ENCODE results near the gene FBXO10. TPM values are rescaled to one million over a fixed set of nuclear protein-coding genes. Genes with fewer than 3 reads are reported as not detected.
"Not testable (repeated sequence)": the region's sequence is repeated elsewhere in the genome, so short reads cannot be mapped to it uniquely, and the experiment has no call there.

Gene FBXO10
- total RNA-seq, 4 donors from 2014 or later = 2.8 to 12.9 (median 9.4) TPM; not detected in 1

DNA sequence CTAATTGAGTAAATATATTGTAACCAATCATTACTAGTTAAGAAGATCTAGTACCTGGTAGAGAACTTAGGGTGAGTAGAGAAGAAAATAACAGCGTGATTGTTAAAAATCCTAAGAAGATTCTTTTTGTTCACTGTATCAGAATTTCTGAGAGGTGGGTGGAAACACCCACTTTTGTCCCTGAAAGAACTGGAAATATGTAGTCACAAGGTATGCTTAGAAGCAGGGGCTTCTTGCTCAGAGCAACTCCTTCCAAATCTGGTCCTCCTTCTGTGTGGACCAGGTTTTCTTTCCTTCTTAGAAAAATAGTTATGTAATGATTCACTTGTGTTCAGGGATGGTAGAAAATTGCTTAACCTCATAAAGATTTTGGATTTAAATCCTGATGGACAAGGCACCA is 28.1 kb upstream of the FBXO10 start:
- no peaks in the 10 kb centered on the region for H3K9me3 ChIP-seq
- intact Hi-C loops (cut with DNase I; ENCODE audit: low total_unique reads) = no loop called here
- no peaks in the 10 kb centered on the region for H3K4me1 ChIP-seq
- H3K4me3 ChIP-seq = no peak overlapping the region
- no peaks in the 10 kb centered on the region for H3K27me3 ChIP-seq
- TF ChIP-seq, protein P1, sequence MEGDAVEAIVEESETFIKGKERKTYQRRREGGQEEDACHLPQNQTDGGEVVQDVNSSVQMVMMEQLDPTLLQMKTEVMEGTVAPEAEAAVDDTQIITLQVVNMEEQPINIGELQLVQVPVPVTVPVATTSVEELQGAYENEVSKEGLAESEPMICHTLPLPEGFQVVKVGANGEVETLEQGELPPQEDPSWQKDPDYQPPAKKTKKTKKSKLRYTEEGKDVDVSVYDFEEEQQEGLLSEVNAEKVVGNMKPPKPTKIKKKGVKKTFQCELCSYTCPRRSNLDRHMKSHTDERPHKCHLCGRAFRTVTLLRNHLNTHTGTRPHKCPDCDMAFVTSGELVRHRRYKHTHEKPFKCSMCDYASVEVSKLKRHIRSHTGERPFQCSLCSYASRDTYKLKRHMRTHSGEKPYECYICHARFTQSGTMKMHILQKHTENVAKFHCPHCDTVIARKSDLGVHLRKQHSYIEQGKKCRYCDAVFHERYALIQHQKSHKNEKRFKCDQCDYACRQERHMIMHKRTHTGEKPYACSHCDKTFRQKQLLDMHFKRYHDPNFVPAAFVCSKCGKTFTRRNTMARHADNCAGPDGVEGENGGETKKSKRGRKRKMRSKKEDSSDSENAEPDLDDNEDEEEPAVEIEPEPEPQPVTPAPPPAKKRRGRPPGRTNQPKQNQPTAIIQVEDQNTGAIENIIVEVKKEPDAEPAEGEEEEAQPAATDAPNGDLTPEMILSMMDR (IDR thresholded peaks at IDR 0.05) = no peak
- no peak for TF ChIP-seq POLR2A (IDR thresholded peaks at IDR 0.05)
- H3K36me3 ChIP-seq = no peaks in the 10 kb centered on the region
- no peak overlapping the region for H3K27ac ChIP-seq
- DNase-seq = no peak

DNA sequence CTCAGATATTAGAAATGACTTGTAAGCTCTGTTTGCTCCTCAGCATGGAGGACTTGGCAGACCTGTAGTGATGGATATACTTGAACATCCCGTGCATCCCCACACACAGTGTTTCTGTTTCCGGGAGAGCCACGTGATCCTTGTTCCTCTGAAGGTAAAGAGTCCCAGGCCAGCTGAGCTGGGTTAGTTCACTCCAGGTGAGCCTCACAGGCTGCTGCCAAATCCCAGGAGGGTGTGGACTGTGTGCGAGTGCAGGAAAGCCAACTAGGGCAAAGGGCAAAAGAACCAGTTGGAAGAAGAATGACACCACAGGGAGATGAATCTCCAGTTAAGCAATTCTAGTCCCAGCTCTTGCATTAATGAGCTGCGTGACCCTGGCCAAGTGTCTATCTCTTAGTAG is 26.6 kb upstream of the FBXO10 start:
- H3K9me3 ChIP-seq = no peaks in the 10 kb centered on the region
- no peaks in the 10 kb centered on the region for H3K4me1 ChIP-seq
- H3K36me3 ChIP-seq = no peaks in the 10 kb centered on the region
- TF ChIP-seq POLR2A (IDR thresholded peaks at IDR 0.05) = no peak
- TF ChIP-seq, protein P1 (IDR thresholded peaks at IDR 0.05) = no peak
- H3K27ac ChIP-seq = no peak overlapping the region
- no peak for DNase-seq
- intact Hi-C loops (cut with DNase I; ENCODE audit: low total_unique reads) = no loop called here
- H3K27me3 ChIP-seq = no peaks in the 10 kb centered on the region
- H3K4me3 ChIP-seq = no peak overlapping the region

DNA sequence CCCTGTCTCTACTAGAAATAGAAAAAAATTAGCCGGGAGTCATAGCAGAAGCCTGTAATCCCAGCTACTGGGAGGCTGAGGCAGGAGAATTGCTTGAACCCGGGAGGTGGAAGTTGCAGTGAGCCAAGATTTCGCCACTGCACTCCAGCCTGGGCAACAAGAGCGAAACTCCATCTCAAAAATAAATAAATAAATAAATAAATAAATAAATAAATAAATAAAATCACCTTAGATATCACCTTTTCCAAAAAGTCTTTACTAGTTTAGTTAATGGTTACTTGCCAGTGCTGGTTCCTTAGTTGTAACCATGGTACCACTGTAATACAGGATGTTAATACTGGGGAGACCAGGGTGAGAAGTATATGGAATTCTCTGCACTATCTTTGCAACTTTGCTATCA is 25.9 kb upstream of the FBXO10 start:
- H3K27me3 ChIP-seq; H3K4me1 ChIP-seq; intact Hi-C loops (cut with DNase I; ENCODE audit: low total_unique reads); H3K36me3 ChIP-seq; DNase-seq; H3K9me3 ChIP-seq; H3K27ac ChIP-seq; H3K4me3 ChIP-seq: not testable (repeated sequence)

DNA sequence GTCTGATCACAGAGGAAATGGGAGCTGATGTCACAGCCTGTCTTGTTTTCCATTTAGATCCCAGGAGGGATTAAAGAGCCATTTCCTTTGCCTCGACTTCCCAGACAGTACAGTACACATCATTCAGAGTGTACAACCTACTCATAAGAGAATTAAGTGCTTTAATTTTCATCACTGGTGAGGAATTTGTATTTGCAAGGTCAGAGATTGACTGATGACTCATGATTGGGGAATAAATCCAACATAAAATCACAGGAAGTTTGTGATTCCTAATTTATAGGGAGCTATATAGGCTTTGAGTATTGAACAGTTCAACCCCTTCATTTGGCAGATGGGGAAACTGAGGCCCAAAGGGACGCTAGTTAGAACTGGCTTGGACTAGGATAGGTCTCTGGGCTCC is 20.3 kb upstream of the FBXO10 start:
- Histone ChIP-seq H3K4me1 (peaks cover 0 to 2% of the 10 kb centered on the region in 2 donors), H3K27me3 (no peaks in the 10 kb centered on the region), H3K27ac (no peak overlapping the region), H3K36me3 (no peaks in the 10 kb centered on the region), H3K9me3 (no peaks in the 10 kb centered on the region), H3K4me3 (no peak overlapping the region)
- TF ChIP-seq POLR2A (IDR thresholded peaks at IDR 0.05) = no peak
- TF ChIP-seq, protein P1 (IDR thresholded peaks at IDR 0.05) = no peak
- no peak for DNase-seq
- intact Hi-C loops (cut with DNase I; ENCODE audit: low total_unique reads) = no loop called here

DNA sequence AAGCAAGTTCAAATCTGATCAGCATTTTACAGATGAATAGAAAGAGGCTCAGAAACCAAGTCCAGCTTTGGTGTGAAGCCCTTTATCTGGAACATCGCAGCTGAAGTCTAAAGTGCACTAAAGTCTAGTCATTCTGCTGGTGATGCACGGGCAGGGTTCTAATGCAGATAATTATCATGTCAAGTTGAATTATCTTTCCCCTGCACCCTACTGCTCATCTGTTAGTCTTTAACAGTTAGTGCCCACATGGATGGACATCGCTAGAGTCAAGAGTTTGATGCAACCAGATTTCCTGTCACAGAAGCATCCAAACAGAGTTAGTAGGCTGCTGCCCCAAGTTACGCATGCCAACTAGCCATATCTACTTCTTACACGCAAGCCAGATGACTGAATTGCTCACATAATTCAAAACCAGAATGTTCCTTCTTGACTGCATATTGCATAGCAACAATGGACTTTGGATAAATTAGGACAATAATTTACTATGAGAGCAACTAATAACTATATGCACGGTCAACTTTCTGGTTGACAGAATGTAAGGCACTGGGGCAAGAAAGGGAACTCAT is 17.8 kb upstream of the FBXO10 start:
- Histone ChIP-seq H3K27me3 (no peaks in the 10 kb centered on the region), H3K4me3 (peak overlapping the region in 1 of 2 donors; percentile 11), H3K4me1 (peaks cover 9 to 15% of the 10 kb centered on the region in 2 donors), H3K27ac (peak overlapping the region in 1 of 2 donors; percentile 42), H3K36me3 (no peaks in the 10 kb centered on the region), H3K9me3 (no peaks in the 10 kb centered on the region)
- intact Hi-C loops (cut with DNase I; ENCODE audit: low total_unique reads) = no loop called here
- TF ChIP-seq, protein P1 (IDR thresholded peaks at IDR 0.05) = no peak
- no peak for TF ChIP-seq POLR2A (IDR thresholded peaks at IDR 0.05)
- no peak for DNase-seq
